ENCODE measurements around the gene BAD.

BAD gene

DNA sequence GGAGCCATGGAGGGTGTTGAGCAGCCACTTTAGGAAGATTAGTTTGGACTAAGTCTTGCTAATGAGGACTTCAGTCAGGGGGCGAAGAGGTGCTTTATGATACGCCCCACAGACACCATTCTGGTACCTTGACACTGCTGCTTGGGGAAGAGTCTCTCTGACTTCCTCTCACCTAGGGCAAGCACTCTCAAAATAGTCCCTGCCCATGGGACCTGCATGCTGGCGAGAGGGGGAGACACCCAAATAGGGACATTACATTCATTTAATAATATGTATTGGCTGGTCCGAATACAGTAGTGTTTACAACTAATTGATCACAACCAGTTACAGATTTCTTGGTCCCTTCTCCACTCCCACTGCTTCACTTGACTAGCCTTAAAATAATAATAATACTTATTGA is 11.3 kb upstream of the BAD start:
- no peak for DNase-seq

DNA sequence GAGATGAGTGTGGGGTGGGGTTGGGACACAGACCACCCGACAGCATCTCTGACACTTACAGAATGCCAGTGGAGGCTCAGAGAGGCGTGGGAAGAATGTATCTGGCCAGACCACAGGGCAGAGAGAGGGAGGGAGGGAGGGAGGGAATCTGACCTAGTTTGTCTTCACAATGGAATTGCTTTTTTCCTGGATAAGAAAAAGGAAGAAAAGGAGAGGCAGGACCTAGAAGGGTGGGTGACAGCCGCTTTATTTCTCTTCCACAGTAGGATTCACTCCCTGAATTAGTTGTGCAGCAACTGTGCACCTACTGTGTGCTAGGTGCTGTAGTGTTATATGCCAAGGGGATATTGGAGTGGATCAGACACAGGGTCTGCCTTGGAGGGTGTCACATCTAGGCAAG is 10.3 kb upstream of the BAD start:
- DNase-seq, result no peak

DNA sequence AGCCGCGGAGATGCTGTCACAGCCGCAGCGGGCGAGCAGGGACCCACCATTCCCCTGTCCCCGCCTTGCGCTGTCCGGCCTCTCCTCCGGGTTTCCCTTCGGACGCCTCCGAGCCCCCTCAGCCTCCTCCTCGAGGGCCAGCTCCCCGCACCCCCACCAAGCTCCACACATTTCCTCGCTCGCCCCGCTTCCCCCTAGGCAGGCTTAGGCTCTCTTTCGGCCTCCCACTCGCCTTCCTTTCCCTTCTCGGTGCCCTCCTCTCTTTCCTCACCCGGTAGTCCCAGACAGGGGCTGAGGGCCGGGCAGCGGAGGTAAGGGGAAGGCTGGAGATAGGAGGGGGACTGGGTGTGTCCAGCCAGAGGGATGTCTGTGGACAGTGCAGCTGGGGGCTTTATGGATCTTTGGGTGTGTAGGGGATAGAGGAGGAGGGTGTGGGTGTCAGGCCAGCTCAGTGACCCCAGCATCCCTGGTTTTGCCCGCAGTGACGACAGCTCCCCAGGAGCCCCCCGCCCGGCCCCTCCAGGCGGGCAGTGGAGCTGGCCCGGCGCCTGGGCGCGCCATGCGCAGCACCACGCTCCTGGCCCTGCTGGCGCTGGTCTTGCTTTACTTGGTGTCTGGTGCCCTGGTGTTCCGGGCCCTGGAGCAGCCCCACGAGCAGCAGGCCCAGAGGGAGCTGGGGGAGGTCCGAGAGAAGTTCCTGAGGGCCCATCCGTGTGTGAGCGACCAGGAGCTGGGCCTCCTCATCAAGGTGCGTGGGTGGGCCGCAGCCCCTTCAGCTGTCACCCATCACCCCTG is 8.2 kb upstream of the BAD start:
- DNase-seq, result no peak

DNA sequence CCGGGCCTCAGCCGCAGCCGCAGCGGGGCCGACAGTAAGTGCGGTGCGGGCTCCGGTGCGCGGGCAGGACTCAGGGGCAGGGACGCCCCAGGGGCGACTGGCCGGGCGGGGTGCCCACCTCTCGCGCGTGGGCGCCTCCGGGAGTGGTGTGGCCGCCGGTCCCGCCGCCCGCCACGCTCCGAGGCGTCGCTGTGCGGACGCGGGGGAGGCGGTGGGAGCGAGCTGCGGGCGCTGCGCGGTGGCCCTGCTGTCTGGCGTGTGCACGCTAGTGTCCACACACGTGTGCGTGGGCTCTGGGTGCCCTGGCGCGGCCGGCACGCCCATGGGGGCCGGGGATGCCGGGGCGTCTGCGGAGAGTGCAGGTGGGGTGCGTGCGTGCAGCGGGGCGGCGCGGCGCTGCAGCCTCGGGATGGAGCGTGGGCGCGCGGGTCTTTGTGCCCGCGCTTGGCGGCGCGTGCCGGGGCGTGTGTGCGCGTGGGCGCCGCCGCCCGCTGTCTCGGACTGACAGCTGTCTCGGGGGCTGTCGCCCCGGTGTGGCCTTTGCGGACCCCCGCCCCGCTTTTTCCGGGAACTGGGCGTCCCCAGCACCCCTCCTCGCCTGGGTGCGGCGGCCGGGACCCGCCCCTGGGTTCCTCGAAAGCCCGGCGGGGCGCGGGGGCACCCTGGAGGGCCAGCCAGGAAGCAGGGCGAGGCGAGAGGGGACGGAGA is 7.4 kb upstream of the BAD start:
- no peak for DNase-seq

DNA sequence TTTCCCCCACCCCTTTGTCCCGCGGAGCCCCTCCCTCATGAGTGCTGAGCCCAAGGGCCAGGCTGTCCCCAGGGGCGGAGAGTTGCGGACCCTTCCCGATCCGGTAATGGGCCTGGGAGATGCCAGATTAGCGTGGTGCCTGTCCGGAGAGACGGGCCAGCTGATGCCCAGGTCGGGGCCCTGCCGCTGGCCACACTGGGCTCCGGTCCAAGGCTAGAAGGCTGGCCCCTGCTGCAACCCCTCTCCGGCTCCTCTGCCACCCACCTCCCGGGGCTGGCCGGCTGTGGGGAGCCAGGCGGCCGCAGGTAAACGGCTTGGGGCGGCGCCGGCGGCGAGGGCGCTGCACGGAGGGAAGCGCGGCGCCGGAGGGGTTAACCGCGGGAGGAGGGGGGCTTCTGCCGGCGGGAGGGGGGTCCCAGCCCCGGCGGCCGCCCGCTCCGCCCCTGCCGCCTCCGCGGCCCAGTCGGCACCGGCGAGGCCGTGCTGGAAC is 6.8 kb upstream of the BAD start, which contains the start of gene KCNK4:
Gene KCNK4, plus strand, starts transcription at position 41 of the 490 bp plus-strand sequence. CDS start 1,717 bp downstream, outside the sequence.
- DNase-seq, result no peak

DNA sequence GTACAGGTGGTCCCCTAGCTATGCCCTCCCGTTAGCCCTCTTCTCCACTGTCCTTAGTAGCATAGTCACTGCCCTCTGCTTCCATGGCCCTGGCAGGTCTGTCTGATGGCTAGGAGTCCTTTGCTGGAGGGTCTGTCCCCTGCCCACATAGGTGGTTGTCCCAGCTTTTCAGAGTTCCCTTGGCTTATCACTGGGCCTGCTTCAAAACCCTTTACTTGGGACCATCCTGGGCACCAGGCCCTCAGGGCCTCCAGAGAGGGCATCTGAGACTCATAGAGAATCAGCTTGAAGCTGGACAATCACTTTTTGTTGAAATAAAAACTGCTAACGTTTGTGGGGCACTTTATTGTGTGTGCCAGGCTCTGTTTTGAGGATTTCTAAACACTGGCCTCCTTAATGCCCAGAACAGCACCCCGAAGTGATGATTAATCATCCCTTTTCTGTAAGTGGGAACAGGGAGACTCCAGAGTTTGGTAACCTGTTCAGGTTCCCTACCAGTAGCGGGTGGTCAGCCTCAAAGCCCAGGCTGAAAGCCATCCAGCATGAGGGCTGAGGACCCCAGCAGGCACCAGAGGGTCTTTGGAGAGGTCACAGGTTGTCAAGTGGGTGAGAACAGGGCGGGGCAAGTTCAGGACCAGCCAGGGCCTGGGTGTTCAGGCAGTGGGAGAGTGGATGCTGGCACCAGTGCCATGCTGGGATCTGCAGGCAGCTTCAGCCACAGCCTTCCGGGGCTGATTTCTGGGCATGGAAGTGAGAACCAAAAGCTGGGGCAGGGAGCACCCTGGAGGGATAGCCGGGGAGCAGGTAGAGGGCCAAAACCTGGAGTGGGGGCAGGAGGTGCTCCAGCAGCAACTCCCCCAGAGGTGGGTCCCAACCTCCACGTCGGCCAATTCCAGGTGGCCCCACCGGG is 6.1 kb upstream of the BAD start:
- no peak for DNase-seq

DNA sequence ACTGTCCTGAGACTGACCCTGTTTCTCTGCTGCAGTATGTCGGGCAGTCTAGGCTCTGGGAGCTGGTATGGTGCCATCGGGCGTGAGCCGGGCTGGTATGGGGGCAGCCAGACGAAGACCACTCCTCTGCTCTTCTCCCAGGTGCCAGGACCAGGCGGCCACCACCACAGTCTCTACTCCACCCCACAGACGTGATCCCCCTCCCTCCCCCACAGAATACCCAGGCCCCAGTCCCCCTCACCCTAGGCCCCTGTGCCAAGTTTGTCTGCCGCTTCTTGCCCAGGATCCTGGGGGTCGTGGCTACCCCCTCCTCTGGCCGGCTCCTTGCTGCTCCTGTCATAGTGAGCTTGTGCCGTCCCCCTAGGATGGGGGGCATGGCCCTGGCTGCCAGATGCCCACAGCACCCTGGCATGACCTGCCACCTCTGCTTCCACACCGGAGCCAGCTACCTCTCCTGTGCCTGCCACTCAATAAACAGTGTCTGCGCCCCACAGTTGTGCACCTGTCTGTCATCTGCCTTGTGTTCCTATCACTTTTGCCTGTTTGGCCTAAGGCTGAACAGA is 4.6 kb upstream of the BAD start:
- no peak for DNase-seq

DNA sequence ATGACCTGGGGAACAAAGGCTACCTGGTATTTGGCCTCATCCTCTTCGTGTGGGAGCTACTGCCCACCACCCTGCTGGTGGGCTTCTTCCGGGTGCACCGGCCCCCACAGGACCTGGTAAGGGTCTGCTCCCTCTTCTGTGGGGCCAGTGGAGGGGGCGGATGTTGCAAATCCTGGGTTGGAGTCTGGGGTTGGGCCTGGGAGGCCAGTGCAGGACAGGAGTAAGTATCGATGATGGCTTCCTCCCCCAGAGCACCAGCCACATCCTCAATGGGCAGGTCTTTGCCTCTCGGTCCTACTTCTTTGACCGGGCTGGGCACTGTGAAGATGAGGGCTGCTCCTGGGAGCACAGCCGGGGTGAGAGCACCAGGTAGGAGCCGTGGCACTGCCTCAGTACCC is 3.9 kb upstream of the BAD start:
- no peak for DNase-seq

DNA sequence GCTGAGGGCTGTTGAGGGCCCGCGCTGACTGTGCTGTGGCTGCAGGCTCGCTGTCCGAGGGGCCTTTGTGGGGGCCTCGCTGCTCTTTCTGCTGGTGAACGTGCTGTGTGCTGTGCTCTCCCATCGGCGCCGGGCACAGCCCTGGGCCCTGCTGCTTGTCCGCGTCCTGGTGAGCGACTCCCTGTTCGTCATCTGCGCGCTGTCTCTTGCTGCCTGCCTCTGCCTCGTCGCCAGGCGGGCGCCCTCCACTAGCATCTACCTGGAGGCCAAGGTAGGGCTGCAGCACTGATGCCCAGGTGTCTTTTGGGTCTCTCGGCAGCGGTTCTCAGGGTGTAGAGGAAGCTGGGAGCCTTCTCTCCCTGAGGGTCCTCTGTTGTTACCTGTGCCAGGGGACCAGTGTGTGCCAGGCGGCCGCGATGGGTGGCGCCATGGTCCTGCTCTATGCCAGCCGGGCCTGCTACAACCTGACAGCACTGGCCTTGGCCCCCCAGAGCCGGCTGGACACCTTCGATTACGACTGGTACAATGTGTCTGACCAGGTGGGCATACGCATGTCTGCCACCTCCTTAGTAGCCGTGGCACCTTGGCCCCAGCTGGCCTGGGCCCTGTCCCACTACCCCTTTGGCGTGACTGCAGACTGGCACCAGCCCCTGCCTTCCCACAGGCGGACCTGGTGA is 3.3 kb upstream of the BAD start:
- DNase-seq, result no peak

DNA sequence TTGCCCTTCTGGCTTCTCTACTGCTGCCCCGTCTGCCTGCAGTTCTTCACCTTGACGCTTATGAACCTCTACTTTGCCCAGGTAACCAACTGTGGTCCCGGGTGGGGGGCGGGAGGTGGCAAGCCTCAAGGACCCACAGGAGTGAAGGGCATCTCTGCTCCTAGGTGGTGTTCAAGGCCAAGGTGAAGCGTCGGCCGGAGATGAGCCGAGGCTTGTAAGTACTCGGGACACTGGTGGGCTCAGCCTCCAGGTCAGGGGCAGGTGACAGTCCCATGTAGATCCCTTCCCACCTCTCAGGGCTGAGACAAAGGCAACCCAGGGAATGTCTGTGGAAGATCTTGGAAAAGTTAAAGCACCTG is 2.3 kb upstream of the BAD start:
- DNase-seq, result no peak

DNA sequence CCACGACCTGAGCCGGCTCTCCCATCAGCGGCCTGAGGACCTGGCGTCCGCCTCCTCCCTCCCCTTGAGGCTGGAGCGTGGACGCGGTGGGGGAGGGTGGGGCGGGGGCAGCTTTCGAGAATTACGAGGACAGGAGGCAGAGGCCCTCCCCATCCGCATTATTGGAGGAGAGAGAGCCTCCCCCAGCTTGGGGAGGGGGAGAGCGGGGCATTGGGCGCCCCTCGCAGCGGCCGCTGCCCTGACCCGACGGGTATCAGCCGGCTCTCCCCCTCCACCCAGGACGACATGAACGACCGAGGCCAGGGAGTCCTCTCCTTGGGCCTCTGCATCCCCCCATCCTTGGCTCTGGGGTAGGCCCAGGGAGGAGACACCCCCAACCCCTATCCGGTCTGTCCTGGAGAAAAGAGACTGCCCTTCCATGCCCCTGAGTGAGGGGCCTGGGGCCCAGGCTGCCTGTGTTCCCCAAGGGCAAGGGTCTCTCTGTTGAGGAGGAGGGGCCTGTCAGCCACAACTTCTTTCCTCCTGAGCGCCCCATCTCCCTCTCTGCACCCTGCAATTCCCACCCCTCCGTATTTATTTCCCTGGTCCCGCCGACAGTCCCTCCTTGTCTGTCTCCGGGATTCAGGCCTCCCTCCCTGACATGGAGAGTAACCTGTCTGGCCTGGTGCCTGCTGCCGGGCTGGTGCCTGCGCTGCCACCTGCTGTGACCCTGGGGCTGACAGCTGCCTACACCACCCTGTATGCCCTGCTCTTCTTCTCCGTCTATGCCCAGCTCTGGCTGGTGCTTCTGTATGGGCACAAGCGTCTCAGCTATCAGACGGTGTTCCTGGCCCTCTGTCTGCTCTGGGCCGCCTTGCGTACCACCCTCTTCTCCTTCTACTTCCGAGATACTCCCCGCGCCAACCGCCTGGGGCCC is 1.7 kb upstream of the BAD start:
- no peak for DNase-seq

DNA sequence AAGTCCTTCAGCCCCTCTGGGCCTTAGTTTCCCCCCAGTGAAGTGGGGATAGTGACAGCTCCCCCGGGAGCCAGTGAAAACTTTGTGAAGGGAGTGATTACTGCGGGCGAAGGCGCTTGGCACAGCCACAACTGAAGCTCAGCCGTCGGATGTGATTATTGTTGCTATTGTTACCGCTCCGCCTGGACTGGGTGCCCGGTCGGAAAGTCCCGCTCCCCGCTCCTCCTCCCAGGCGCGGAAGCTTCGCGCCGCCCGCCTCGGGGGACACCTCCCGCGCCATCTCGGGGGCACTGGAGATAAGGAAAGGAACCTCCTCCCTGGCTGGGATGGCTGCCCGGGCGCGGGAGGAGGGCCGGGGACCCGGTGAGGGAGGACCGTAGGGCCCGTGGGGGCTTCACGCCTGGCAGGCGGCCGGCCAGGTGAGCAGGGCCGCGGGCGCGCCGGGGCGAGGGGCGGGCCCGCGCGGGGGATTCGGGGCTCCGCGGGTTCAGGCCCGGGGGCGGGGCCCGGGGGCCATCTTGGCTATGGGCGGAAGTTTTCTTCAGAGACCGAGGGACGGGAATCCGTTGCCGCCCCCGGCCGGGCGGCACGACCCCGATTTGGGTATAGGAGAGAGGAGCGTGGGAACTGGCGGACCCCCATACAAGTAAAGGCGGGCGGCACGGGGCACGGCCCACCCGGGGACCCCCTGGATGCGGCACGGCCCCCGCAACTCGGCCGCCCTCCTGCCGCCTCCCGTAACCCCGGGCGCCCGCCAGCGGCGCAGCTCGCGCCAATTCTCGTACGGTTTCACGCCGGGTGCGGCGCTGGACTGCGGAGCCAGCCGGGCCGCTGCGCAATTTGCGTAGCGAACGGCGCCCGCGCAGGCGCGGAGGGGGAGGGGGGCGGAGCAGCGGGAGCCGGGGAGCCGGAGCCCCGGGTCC is 758 bp upstream of the BAD start, which contains the start of gene GPR137:
Gene GPR137, plus strand, starts transcription at position 887 of the 923 bp plus-strand sequence. CDS start 677 bp downstream, outside the sequence.
- peak; percentile 71 for DNase-seq

DNA sequence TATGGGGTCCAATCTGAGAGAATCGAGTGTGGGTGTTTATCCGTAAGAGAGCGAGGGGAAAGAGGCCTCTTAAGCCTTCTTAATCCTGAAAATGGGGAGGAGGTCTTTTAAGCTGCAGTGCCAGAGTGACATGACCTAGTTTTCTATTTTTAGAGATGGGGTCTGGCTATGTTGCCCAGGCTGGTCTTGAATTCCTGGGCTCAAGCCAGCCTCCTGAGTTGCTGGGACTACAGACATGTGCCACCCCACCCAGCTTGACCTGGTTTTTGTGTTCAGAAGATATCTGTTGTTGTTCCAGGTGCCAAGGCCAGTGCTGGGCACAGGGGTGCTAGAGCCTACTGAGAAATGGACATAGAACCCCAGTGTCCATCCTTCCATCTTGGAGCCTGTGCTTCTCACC is 1.4 kb downstream of the BAD start:
- no peak for DNase-seq

DNA sequence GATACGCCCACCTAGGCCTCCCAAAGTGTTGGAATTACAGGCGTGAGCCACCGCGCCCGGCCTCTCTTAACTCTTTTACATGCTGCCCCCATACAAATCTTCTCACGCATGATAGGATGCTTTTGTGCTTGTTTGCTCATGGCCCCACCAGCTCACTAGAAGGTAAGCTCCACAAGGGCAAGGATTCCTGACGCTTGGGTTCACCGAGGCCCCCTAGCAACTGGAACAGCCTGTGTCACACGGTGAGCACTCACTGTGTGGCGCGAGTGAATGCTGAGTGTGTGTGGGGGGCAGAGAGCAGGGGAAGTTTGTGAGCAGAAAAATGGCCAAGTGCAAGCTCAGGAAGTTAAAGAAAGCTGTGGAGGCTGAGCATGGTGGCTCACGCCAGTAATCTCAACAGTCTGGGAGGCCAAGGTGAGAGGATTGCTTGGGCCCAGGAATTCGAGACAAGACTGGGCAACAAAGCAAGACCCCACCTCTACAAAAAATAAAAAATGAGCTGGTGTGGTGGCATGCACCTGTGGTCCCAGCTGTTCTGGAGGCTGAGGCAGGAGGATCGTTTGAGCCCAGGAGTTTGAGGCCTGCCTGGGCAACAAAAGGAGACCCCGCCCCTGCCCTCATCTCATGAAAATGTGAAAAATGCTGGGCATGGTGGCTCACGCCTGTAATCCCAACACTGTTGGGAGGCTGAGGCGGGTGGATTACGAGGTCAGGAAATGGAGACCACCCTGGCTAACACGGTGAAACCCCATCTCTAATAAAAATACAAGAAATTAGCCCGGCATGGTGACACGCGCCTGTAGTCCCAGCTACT is 2.3 kb downstream of the BAD start:
- no peak for DNase-seq

DNA sequence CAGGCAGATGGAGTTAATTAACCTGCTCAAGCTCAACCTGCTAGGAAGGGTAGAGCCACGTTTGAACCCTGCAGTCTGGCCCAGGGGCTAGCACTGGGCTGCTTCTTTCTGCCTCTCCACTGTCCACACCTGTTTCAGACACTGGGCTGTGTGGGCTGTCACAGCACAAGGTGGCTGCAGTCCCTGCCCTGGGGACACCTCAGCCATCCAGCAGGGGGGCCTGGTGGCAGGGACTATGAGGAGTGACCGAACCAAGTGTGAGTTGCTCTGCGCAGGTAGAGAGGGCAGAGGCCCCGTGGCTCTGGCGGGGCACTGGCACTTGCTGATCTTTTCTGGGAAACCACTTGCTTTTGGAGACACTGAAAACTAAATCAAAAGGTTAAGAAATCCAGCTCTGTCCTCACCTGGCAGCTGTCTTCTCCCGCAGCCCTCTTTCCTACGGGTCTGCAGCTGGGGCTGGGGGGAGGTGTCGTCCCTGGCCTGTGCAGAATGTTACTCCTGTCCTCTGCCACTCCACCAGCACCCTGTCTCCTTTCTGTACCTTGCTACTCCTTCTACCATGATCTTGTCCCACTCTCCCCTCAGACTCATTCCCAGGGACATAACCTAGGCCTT is 5.8 kb downstream of the BAD start:
- no peak for DNase-seq

DNA sequence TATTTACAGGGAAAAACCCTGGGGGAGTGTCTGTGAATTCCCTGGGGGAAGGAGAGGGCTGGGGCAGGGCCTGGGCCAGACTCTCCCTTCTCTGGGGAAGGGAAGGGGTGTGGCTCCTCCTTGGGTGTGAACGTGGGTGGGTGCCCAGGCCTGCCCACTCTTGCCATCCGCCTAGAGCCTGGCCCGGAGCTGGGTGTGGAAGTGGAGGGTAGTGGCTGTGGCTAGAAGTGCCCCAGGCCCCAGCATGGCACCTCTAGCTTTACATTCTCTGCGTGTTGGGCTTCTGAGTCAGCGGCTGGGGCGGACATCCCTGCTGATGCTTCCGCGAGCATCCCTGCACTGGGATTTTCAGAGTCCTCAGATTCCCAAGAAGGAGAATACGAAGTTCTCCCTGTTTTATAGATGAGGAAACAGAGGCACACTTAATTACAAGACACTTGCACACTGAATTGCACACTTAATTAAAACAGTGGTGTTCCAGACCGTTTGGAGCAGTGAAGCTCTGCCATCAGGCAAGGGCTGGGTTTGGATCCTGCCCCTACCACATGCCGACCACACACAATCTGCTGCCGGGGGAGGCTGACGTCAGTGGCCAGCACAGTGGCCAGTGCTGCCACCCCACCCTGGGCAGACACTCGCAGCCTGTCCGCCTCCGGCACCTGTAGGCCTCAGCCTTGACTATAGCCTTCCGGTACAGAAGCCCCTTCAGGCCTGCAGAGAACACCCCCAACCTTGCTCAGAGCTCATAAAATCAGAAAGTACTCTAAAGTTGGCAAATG is 7.6 kb downstream of the BAD start:
- DNase-seq, result no peak

DNA sequence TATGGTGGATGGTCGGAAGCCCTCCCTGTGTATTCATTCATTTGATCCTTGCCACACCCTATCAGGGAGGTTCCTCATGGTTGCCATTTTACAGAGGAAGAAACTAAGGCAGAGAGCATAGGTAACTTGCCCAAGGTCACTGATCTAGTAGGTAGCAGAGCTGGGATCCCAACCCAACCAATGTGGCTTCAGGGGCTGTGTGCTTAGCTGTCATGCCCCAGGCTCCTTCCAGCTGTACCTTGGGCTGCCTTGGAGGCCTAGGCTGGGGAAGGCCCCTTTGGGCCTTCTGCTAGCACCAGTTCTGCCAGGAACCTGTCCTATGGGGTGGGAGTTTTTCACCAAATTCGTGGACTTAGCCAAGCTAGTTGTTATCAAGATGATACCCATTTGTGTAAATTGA is 8.6 kb downstream of the BAD start:
- no peak for DNase-seq

All from NCI-H748 treated with DMSO at 0.1 percent for 48 hours (cell line).